Loucy (cell line): ENCODE data around the gene PFDN1.

Experiments used
- H2AFZ ChIP-seq: fragments of 200-600 bp; sonication (generic); 2 replicates; pipeline ENCODE4 v1.6.0; 2016; ENCODE audit warnings: antibody characterized with exemption, mild to moderate bottlenecking, low read length, moderate library complexity
- H3F3A ChIP-seq: fragments of 200-600 bp; 2 replicates; pipeline ENCODE4 v1.6.0; 2016; ENCODE audit warnings: antibody characterized with exemption, low read depth, mild to moderate bottlenecking
- H3K27me3 ChIP-seq: fragments of 200-600 bp; sonication (generic); 2 replicates; pipeline ENCODE4 v1.6.1; 2014; ENCODE audit warnings: low read length, mild to moderate bottlenecking; ENCODE audit not compliant: insufficient read depth, poor library complexity, severe bottlenecking
- H3K36me3 ChIP-seq: fragments of 200-600 bp; sonication (generic); 2 replicates; pipeline ENCODE4 v1.6.1; 2016; ENCODE audit warnings: low read length; ENCODE audit not compliant: insufficient read depth
- H3K4me1 ChIP-seq: fragments of 200-600 bp; sonication (generic); 2 replicates; pipeline ENCODE4 v1.5.1; 2014; ENCODE audit warnings: low read length, mild to moderate bottlenecking; ENCODE audit not compliant: insufficient read depth, poor library complexity, severe bottlenecking
- H3K4me2 ChIP-seq: fragments of 200-600 bp; sonication (generic); 2 replicates; pipeline ENCODE4 v1.6.0; 2014; ENCODE audit warnings: antibody characterized with exemption, low read length, low read depth, mild to moderate bottlenecking; ENCODE audit not compliant: poor library complexity, severe bottlenecking
- H3K4me3 ChIP-seq: fragments of 200-600 bp; sonication (generic); 2 replicates; pipeline ENCODE4 v1.5.1; 2014; ENCODE audit warnings: low read length, mild to moderate bottlenecking, mixed read lengths; ENCODE audit not compliant: poor library complexity, severe bottlenecking
- H3K79me2 ChIP-seq: fragments of 200-600 bp; sonication (generic); 2 replicates; pipeline ENCODE4 v1.6.1; 2014; ENCODE audit warnings: low read length; ENCODE audit not compliant: insufficient read depth
- H3K9ac ChIP-seq: fragments of 200-600 bp; sonication (generic); 2 replicates; pipeline ENCODE4 v1.6.0; 2014; ENCODE audit warnings: mild to moderate bottlenecking, low read depth, low read length, moderate library complexity; ENCODE audit not compliant: poor library complexity, severe bottlenecking
- H3K9me2 ChIP-seq: fragments of 200-600 bp; sonication (generic); replicated peaks from 2 replicates; pipeline ENCODE4 v1.6.1; 2016; ENCODE audit warnings: low read depth, low read length, mixed read lengths
- H3K9me3 ChIP-seq: fragments of 200-600 bp; sonication (generic); 2 replicates; pipeline ENCODE4 v1.6.1; 2014; ENCODE audit warnings: mild to moderate bottlenecking, antibody characterized with exemption, low read length, low read depth; ENCODE audit not compliant: insufficient read depth
- H4K20me1 ChIP-seq: fragments of 200-600 bp; sonication (generic); 2 replicates; pipeline ENCODE4 v1.6.0; 2014; ENCODE audit warnings: antibody characterized with exemption, low read length, mild to moderate bottlenecking; ENCODE audit not compliant: insufficient read depth, poor library complexity, severe bottlenecking
- CTCF ChIP-seq: fragments of 200-600 bp; sonication (generic); conservative IDR thresholded peaks from 2 replicates; pipeline ENCODE4 v1.5.1; 2014; ENCODE audit warnings: mild to moderate bottlenecking, antibody characterized with exemption, low read length
- EZH2phosphoT487 ChIP-seq: fragments of 200-600 bp; IDR thresholded peaks from 2 replicates; pipeline ENCODE4 v1.6.1; 2018; ENCODE audit warnings: antibody characterized with exemption, mild to moderate bottlenecking, moderate library complexity, borderline replicate concordance

The PFDN1 gene

GRCh38 chr5:140337880-140338279, 35.0 kb upstream of the PFDN1 start:
- no peaks in the 10 kb centered on the region for H3K9me3 ChIP-seq
- H3K27me3 ChIP-seq, result no peaks in the 10 kb centered on the region
- no peak overlapping the region for H3K4me3 ChIP-seq
- no peak overlapping the region for H3K4me2 ChIP-seq
- H2AFZ ChIP-seq, result no peak overlapping the region
- H3K36me3 ChIP-seq, result no peaks in the 10 kb centered on the region
- H3F3A ChIP-seq, result no peaks in the 10 kb centered on the region
- no peaks in the 10 kb centered on the region for H4K20me1 ChIP-seq
- H3K9ac ChIP-seq, result no peak overlapping the region
- H3K4me1 ChIP-seq, result peaks cover 19% of the 10 kb centered on the region
- no peaks in the 10 kb centered on the region for H3K9me2 ChIP-seq
- no peaks in the 10 kb centered on the region for H3K79me2 ChIP-seq
- TF ChIP-seq CTCF (no peak), EZH2phosphoT487 (no peak)

- Histone ChIP-seq H3F3A (no peaks in the 10 kb centered on the region), H3K9me3 (no peaks in the 10 kb centered on the region), H4K20me1 (no peaks in the 10 kb centered on the region), H3K79me2 (no peaks in the 10 kb centered on the region), H2AFZ (no peak overlapping the region), H3K9me2 (no peaks in the 10 kb centered on the region), H3K27me3 (no peaks in the 10 kb centered on the region), H3K4me2 (no peak overlapping the region), H3K9ac (no peak overlapping the region), H3K4me3 (no peak overlapping the region), H3K4me1 (peaks cover 5% of the 10 kb centered on the region), H3K36me3 (no peaks in the 10 kb centered on the region)
- TF ChIP-seq EZH2phosphoT487, result no peak
- TF ChIP-seq CTCF, result no peak
These were observed 33.5 kb upstream of the PFDN1 start for GRCh38 chr5:140336388-140336787.

- Histone ChIP-seq H3K9ac (no peak overlapping the region), H3K4me3 (no peak overlapping the region), H3K9me2 (no peaks in the 10 kb centered on the region), H3K27me3 (no peaks in the 10 kb centered on the region), H3K36me3 (no peaks in the 10 kb centered on the region), H2AFZ (no peak overlapping the region), H3K4me1 (no peaks in the 10 kb centered on the region), H3K4me2 (no peak overlapping the region), H4K20me1 (no peaks in the 10 kb centered on the region), H3K79me2 (no peaks in the 10 kb centered on the region), H3K9me3 (no peaks in the 10 kb centered on the region), H3F3A (no peaks in the 10 kb centered on the region)
- TF ChIP-seq CTCF (no peak), EZH2phosphoT487 (no peak)
These were observed 28.7 kb upstream of the PFDN1 start for GRCh38 chr5:140331638-140332037.
